ENCODE measurements around the gene CIC.

GRCh38 chr19:42303876-42304275 is 34.8 kb downstream of the CIC start:
- TF ChIP-seq EZH2 (IDR thresholded peaks at IDR 0.05) (no peak), POLR2AphosphoS5 (IDR thresholded peaks at IDR 0.05; ENCODE audit: borderline replicate concordance, low read depth, low read length) (no peak)
